ENCODE results near the gene SLC34A1.

GRCh38 chr5:177447611-177448243 lies 63.5 kb downstream of the SLC34A1 start:
- no peak for TF ChIP-seq EZH2 (IDR thresholded peaks at IDR 0.05)
- 0 out of 2 replicates have a peak, but pooled peaks have one; percentile 4 for TF ChIP-seq POLR2AphosphoS5 (IDR thresholded peaks at IDR 0.05; ENCODE audit: borderline replicate concordance, low read depth, low read length)
- TF ChIP-seq FOXP2 (optimal IDR thresholded peaks at IDR 0.05; ENCODE audit: control extremely low read depth, extremely low read length, insufficient read depth): no peak
